Lung (tissue), 16 donors: ENCODE measurements around the gene MSRB1. TPM values are rescaled to one million over a fixed set of nuclear protein-coding genes. Genes with fewer than 3 reads are reported as not detected.
A peak's percentile ranks its signal among the peaks of the same experiment; 100 is the strongest.

Experiments used
- ATAC-seq: fragments of 200-7000 bp; cut with Tn5 transposase; one replicate; pipeline ENCODE4 v1.9.1; 2020; ENCODE audit warnings: moderate number of reproducible peaks; ENCODE audit not compliant: insufficient read depth, low FRiP score
- DNase-seq, 3 donors: peaks; one replicate each; pipeline ENCODE4 v3.0.0-alpha.2; 2013 to 2017
- H3K27ac ChIP-seq, 2 donors: one replicate each; pipeline ENCODE4 v1.5.1; 2013; ENCODE audit warnings: mild to moderate bottlenecking in 2 of 2, moderate library complexity in 2 of 2, control low read depth in 1 of 2, inconsistent platforms in 1 of 2, low read depth in 1 of 2, low read length in 1 of 2
- H3K27me3 ChIP-seq, 3 donors: one replicate each; pipeline ENCODE4 v1.5.1; 2013; ENCODE audit warnings: low read length in 2 of 3; ENCODE audit not compliant: control insufficient read depth in 3 of 3, insufficient read depth in 3 of 3
- H3K36me3 ChIP-seq, 4 donors: one replicate each; pipeline ENCODE4 v1.5.1; 2013; ENCODE audit warnings: low read length in 4 of 4, mild to moderate bottlenecking in 1 of 4, moderate library complexity in 1 of 4; ENCODE audit not compliant: control insufficient read depth in 4 of 4, insufficient read depth in 4 of 4
- H3K4me1 ChIP-seq, 5 donors: one replicate each; pipeline ENCODE4 v1.5.1; 2013; ENCODE audit warnings: low read length in 5 of 5, mild to moderate bottlenecking in 2 of 5, moderate library complexity in 1 of 5; ENCODE audit not compliant: control insufficient read depth in 5 of 5, insufficient read depth in 5 of 5
- H3K4me3 ChIP-seq: one replicate; pipeline ENCODE4 v1.5.1; 2013; ENCODE audit warnings: mild to moderate bottlenecking, control low read depth, moderate library complexity
- H3K9ac ChIP-seq, 2 donors: one replicate each; pipeline ENCODE4 v1.5.1; 2013; ENCODE audit warnings: low read length in 2 of 2, control low read depth in 1 of 2; ENCODE audit not compliant: insufficient read depth in 1 of 2
- H3K9me3 ChIP-seq, 4 donors: one replicate each; pipeline ENCODE4 v1.5.1; 2013; ENCODE audit warnings: low read length in 3 of 4, mild to moderate bottlenecking in 1 of 4, moderate library complexity in 1 of 4; ENCODE audit not compliant: control insufficient read depth in 4 of 4, insufficient read depth in 3 of 4
- CTCF ChIP-seq: IDR thresholded peaks from 2 replicates; pipeline ENCODE4 v1.5.1; 2012; ENCODE audit warnings: mild to moderate bottlenecking; ENCODE audit errors: control extremely low read depth, extremely low read depth
- WGBS, 2 donors: extraction: QIAGEN DNeasy Blood & Tissue Kit; methylation state at CpG; one replicate each; pipeline ENCODE4 v1.1.7; 2013; 5-methylcytosine and 5-hydroxymethylcytosine counted together
- long read RNA-seq, 5 donors: transcript quantifications; one replicate each; lab custom pipeline, GENCODE V29; 2026
- polyA plus RNA-seq, 2 donors: library from polyadenylated mRNA; stranded (reverse); fragments of 200-250 nt; gene quantifications; one replicate each; pipeline ENCODE4 v1.2.1, GENCODE V29; 2013
- total RNA-seq, 2 donors: library from RNA; depleted of rRNA in 1 of 2; stranded (reverse); fragments of >200 nt in 1 of 2; gene quantifications; one replicate each; pipeline ENCODE4 v1.2.1, GENCODE V29; 2014 to 2021
- donor health status: control.
- donor health status: control.
- donor health status: Bipolar disorder and iron deficiency.
- donor health status: healthy.
- donor health status: DM: yes; HTN: yes; CAD: no.

MSRB1 gene
- total RNA-seq = 10 to 100 TPM; 11.1 to 52.1 TPM
- 100 to 1,000 TPM in 1 of 2 donors, 10 to 100 TPM in 1; 50.2 to 164 TPM for polyA plus RNA-seq
- long read RNA-seq, donor 1, transcript MSRB1-201 (4 exons, 1,423 nt) = major isoform, 15 of 15 reads
- long read RNA-seq, donor 1, partial matches to known transcripts = 0 of 15 reads
- long read RNA-seq, donor 1, other reads (novel, unspliced or antisense) = 0 of 15 reads
- long read RNA-seq, donor 2, transcript MSRB1-201 (4 exons, 1,423 nt) = major isoform, 10 of 11 reads
- long read RNA-seq, donor 2, partial matches to known transcripts = 0 of 11 reads
- long read RNA-seq, donor 2, other reads (novel, unspliced or antisense) = 0 of 11 reads
- long read RNA-seq, donor 3, transcript MSRB1-201 (4 exons, 1,423 nt) = major isoform, 7 of 8 reads
- long read RNA-seq, donor 3, partial matches to known transcripts = 0 of 8 reads
- long read RNA-seq, donor 3, other reads (novel, unspliced or antisense) = 0 of 8 reads
- long read RNA-seq, donor 4, transcript MSRB1-201 (4 exons, 1,423 nt) = major isoform, 7 of 8 reads
- long read RNA-seq, donor 4, partial matches to known transcripts = 0 of 8 reads
- long read RNA-seq, donor 4, other reads (novel, unspliced or antisense) = 0 of 8 reads
- long read RNA-seq, donor 5, transcript MSRB1-201 (4 exons, 1,423 nt) = major isoform, 27 of 27 reads
- long read RNA-seq, donor 5, partial matches to known transcripts = 0 of 27 reads
- long read RNA-seq, donor 5, other reads (novel, unspliced or antisense) = 0 of 27 reads

- Histone ChIP-seq H3K27me3 (no peaks in the 10 kb centered on the region), H3K4me3 (peak within 1 kb of the TSS; percentile 83), H3K9me3 (no peaks in the 10 kb centered on the region), H3K4me1 (peaks cover 0 to 12% (median 7%) of the 10 kb centered on the region in 5 donors), H3K9ac (peak within 1 kb of the TSS in 1 of 2 donors; percentile 47), H3K36me3 (peaks cover 0 to 26% (median 5%) of the 10 kb centered on the region in 4 donors), H3K27ac (peak within 1 kb of the TSS; percentile 89 to 90)
- DNase-seq (peak; percentile 99), ATAC-seq (peak; percentile 97)
- 2% methylated on average over 61 to 77 of the region's 77 CpGs for WGBS, 2 donors
- TF ChIP-seq CTCF = no peak
Measured at GRCh38 chr16:1942810-1943726, at the start of gene MSRB1. MSRB1 (minus strand) TSS chr16:1943199; CDS start chr16:1943156, 43 bp downstream.

- WGBS, 2 donors = 3 to 7% methylated on average over 74 to 96 of the region's 96 CpGs
- TF ChIP-seq CTCF = no peak
- H3K9ac ChIP-seq = no peak overlapping the region
- peak overlapping the region in 1 of 2 donors; percentile 52 for H3K27ac ChIP-seq
- ATAC-seq = peak; percentile 86
- no peaks in the 10 kb centered on the region for H3K9me3 ChIP-seq
- H3K4me3 ChIP-seq = peak overlapping the region; percentile 10
- H3K27me3 ChIP-seq = peaks cover 0 to 30% (median 27%) of the 10 kb centered on the region in 3 donors
- peaks cover 0 to 2% (median under 1%) of the 10 kb centered on the region in 4 donors for H3K36me3 ChIP-seq
- peak; percentile 78 to 93 (median 83) for DNase-seq
- H3K4me1 ChIP-seq = peaks cover 0 to 7% (median 6%) of the 10 kb centered on the region in 5 donors
Measured at GRCh38 chr16:1991948-1992703, 49.1 kb upstream of the MSRB1 start.

- no peak for ATAC-seq
- Histone ChIP-seq H3K27me3 (peaks cover 0 to 30% (median 27%) of the 10 kb centered on the region in 3 donors), H3K4me3 (peak overlapping the region; percentile 10), H3K4me1 (peaks cover 0 to 7% (median 6%) of the 10 kb centered on the region in 5 donors), H3K9ac (no peak overlapping the region), H3K27ac (peak overlapping the region in 1 of 2 donors; percentile 24), H3K36me3 (peaks cover 0 to 6% (median 4%) of the 10 kb centered on the region in 4 donors), H3K9me3 (no peaks in the 10 kb centered on the region)
- no peak for DNase-seq
- TF ChIP-seq CTCF = no peak
- WGBS, 2 donors = 12 to 14% methylated on average over 22 of the region's 22 CpGs
Measured at GRCh38 chr16:1991588-1991947, 48.6 kb upstream of the MSRB1 start.
